Hematopoietic multipotent progenitor cell treated with erythropoietin and hydrocortisone succinate and interleukin-3 and kit ligand, for 15 days (in vitro differentiated cells): ENCODE data around the gene DISP2.
A peak's percentile ranks its signal among the peaks of the same experiment; 100 is the strongest.

Experiments
- DNase-seq: peaks from one replicate; pipeline ENCODE4 v3.0.0-alpha.2; 2015; ENCODE audit warnings: low spot score

DISP2 gene

GRCh38 chr15:40325700-40326099, 32.3 kb upstream of the DISP2 start:
- no peak for DNase-seq

- no peak for DNase-seq
Observed at GRCh38 chr15:40327457-40327856, 30.6 kb upstream of the DISP2 start.

- DNase-seq: no peak
Observed at GRCh38 chr15:40328176-40328575, 29.8 kb upstream of the DISP2 start.

GRCh38 chr15:40328751-40329150, 29.3 kb upstream of the DISP2 start:
- no peak for DNase-seq

- no peak for DNase-seq
Observed at GRCh38 chr15:40329804-40330203, 28.2 kb upstream of the DISP2 start.

- no peak for DNase-seq
Observed at GRCh38 chr15:40330368-40330836, 27.6 kb upstream of the DISP2 start.

- no peak for DNase-seq
Observed at GRCh38 chr15:40331026-40331425, 27.0 kb upstream of the DISP2 start.

GRCh38 chr15:40331637-40332036, 26.4 kb upstream of the DISP2 start:
- no peak for DNase-seq

- DNase-seq: no peak
Observed at GRCh38 chr15:40332113-40332781, 25.8 kb upstream of the DISP2 start.

GRCh38 chr15:40333922-40334492, 24.0 kb upstream of the DISP2 start:
- DNase-seq: no peak

GRCh38 chr15:40334541-40334940, 23.5 kb upstream of the DISP2 start:
- no peak for DNase-seq

GRCh38 chr15:40334941-40335795, 22.9 kb upstream of the DISP2 start:
- DNase-seq: no peak

GRCh38 chr15:40335938-40336743, 21.9 kb upstream of the DISP2 start:
- DNase-seq: no peak

- DNase-seq: no peak
Observed at GRCh38 chr15:40336744-40337122, 21.3 kb upstream of the DISP2 start.

- DNase-seq: no peak
Observed at GRCh38 chr15:40337597-40337996, 20.4 kb upstream of the DISP2 start.

GRCh38 chr15:40338041-40338657, 19.9 kb upstream of the DISP2 start:
- peak; percentile 40 for DNase-seq

- DNase-seq: no peak
Observed at GRCh38 chr15:40338921-40339620, 18.9 kb upstream of the DISP2 start.

- no peak for DNase-seq
Observed at GRCh38 chr15:40339621-40339945, 18.4 kb upstream of the DISP2 start.

GRCh38 chr15:40340038-40340739, 17.8 kb upstream of the DISP2 start:
- no peak for DNase-seq

GRCh38 chr15:40340740-40341400, 17.1 kb upstream of the DISP2 start, which contains the start of gene CCDC9B:
Gene CCDC9B (minus strand): TSS chr15:40340939. CDS start chr15:40340819, 120 bp downstream.
- DNase-seq: peak; percentile 83
